Activated CD4-positive, alpha-beta T cell treated with anti-CD3 and anti-CD28 coated beads, Interleukin-2, amount 50 U/mL, for 48 hours (primary cell): ENCODE results near the gene PTPRN2.
"Not testable (repeated sequence)": the region's sequence is repeated elsewhere in the genome, so short reads cannot be mapped to it uniquely, and the experiment has no call there.

Experiments used
- DNase-seq, 2 experiments: peaks; one replicate each; pipeline ENCODE4 v3.0.0-alpha.2; 2020

The PTPRN2 gene

DNA sequence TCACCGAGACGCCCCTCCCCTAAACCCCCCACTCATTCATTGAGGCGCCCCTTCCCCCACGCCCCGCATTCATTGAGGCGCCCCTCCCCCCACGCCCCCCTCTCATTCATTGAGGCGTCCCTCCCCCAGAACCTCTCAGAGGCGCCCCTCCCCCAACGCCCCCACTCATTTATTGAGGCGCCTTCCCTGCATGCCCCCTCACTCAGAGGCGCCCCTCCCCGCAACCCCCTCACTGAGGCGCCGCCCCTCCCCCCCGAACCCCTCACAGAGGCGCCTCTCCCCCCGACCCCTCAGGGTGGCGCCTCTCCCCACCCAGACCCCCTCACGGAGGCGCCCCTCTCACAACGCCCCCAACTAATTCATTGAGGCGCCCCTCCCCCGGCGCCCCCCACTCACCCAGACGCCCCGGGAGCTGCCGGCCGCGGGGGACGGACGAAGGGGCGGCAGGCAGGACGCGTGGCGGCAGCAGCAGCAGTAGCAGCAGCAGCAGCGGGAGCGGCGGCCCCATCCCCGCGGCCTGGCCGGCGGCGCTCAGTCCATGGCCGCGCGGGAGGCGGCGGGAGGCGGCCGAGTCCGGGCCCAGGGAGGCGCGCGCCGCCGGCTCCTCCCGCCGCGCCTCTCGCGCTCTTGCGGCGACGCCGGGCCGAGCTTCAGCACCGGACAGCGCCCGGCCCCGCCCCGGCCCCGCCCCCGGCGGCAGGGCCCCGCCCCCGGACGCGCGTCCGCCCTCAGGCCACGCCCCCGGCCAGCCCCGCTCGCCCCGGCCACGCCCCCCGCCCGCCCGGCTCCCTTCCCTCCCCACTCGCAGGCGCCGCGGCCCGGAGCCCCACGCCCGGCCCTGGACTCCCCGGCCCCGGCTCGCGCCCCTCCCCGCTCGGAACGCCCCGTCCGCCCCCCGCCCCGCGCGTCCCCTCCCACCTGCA is at the start of gene PTPRN2:
Gene PTPRN2 (minus strand): TSS at position 662 of the 923 bp plus-strand sequence.
- peak; percentile 49 to 51 for DNase-seq

DNA sequence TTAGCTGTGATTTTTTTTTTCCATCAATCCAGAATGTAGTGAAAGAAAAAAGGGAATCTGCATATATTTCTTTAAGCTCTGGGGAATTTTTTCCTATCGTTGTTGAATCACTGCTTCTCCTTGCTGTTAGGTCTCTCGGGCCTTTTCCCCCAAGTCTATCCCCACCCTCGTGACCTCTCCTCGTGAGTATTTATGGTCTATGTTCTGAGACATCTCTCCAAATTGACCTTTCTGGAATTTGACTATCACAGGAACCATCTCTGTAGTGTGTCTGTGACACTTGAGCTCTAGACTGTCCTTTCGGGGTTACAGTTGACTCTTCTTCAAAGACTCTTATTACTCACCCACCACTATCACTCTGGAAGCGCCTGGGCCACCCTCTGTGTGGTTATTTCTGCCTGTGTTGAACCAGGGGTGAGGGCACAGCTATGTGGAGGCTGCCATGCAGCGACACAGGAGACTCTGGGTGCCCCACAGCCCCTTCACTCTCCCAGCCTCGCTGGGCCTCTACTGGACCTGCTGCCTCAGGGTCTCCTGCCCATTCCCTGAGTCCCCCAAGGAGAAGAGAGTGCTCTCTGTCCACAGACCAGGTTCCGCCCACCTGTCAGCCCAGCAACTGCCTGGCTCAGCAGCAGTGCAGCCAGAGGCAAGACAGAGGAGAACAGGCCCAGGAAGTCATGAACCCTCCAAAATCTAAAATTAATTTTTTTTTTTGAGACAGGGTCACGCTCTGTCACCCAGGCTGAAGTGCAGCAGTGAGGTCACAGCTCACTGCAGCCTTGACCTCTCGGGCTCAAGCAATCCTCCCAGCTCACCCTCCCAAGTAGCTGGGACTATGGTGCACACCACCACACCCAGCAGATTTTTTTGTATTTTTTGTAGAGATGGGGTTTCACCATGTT is 45.7 kb upstream of the PTPRN2 start:
- no peak for DNase-seq

DNA sequence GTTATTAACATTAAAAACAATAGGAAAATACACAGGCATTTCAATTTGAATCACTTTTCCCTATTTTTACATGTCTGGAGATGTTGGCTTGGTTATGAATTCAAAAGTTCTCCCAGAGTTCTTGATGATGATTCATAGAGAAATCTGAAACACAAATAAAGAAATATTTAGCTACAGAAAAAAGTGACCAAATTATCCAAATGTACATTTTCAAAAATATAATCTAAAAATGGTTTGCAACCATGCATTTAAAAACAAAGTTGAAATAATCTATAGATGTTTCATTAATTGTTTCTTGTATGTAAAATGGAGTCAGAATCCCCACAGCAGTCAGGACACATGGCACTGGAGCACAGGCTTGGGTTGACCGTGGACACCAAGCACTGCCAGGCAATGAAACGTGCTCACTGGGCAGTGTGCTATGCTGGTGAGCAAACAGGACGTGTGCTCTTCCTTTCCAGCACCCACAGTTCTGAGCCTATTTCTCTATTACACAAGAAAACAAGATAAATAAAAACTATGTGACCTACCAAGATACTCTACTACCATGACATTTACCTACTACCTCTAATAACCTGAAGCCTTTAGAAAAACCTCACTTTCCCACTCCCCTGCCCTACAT is 44.1 kb upstream of the PTPRN2 start:
- DNase-seq: no peak

DNA sequence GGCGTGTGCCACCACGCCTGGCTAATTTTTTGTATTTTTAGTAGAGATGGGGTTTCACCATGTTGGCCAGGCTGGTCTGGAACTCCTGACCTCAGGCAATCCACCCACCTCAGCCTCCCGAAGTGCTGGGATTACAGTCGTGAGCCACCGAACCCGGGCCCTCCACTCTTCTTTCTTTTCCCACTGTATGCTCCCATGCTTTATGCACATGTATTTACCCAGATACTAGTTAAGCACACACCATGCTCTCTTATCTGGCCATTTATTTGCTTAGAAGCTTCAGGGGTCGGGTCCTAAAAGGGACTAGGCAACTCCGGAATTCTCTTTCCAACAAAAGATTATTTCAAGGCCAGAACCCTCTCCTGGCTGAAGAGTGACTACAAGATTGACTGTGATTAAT is 38.7 kb upstream of the PTPRN2 start:
- DNase-seq: not testable (repeated sequence)

DNA sequence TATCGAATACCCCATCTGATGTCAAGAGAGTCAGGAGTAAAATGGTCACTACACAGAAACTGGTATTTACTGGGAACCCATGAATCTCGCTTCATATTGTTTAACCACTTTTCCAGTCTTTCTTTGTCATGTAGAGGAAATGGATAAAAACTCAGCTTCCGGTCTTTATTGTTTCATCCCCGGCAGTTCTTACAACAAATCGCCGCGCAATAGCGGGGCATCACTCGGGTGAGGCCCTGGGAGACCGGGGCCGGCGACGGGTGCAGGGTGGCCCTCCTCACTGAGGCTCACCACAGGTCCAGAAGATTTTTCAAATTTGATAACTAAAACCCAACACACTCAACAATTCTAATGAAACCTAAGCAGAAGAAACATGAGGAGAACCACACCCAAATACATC is 35.6 kb upstream of the PTPRN2 start:
- no peak for DNase-seq

DNA sequence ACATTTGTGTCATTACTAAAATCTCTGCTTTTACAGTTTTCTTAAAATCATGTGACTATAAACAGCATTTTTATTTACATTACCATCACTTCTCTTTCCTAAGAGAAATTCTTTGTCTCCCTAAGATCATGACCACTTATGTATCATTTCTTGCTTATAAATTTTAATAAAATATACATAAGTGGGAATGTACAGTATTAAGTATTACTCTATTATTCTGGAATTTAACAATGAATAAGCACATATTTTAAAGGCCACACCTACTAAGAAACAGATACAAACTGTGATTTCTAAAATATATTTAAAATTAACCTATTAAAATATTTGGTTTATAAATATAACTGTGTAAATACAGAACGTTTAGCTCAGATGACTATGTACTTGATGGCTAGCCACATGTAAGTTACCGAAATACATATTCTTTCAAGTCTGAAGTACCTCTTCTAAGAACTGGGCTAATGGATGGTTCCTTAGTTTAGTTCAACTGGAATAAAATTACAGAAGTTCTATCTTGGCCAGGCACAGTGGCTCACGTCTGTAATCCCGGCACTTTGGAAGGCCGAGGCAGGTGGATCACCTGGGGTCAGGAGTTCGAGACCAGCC is 33.3 kb upstream of the PTPRN2 start:
- no peak for DNase-seq

DNA sequence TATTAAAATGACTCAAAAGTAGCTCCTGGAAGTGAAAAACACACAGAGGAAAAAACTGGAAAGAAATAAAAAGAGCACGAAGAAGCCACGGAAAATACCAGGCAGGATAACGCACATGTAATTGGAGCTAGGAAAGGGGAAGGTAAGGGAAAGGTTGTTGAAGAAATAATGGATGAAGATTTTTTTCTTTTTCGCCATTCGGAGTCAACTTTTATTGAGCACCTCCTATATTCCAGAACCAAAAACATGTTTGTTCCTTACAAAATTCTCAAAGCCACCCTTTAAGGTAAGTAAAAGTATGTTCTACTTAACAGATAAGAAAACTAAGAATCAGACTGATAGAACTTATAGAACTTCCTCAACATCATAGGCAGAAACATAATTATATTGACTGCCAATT is 32.8 kb upstream of the PTPRN2 start:
- no peak for DNase-seq

DNA sequence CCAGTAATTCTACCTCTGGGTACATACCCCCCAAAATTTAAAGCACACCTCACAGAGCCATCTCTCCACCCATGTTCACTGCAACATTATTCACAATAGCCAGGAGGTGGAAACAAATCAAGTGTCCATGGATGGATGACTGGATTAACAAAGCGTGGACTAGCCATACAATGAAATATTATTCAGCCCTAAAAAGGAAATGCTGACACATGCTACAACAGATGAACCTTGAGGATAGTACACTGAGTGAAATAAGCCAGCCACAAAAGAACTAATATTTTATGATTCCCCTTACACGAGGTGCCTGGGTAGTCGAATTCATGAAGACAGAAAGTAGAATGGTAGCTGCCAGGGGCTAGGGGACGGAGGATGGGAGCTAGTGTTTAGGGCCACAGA is 31.1 kb upstream of the PTPRN2 start:
- no peak for DNase-seq

DNA sequence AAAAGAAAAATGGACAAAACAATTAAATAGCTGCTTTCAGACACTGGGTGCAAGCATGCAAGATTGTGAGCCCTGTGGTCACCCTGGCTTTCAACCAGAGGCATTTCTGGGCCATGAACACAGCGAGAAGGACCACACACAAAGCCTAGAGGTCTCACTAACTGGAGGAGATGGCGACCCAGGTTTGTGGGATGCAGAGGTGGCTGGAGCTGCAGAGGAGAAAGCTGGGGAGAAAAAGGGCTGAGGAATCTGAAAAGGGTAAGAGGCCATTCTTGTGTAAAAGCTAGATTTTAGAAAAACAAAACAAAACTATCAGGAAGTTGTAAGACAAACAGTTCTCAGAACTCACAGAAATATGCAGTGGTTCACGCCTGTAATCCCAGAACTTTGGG is 30.1 kb upstream of the PTPRN2 start:
- DNase-seq: no peak

DNA sequence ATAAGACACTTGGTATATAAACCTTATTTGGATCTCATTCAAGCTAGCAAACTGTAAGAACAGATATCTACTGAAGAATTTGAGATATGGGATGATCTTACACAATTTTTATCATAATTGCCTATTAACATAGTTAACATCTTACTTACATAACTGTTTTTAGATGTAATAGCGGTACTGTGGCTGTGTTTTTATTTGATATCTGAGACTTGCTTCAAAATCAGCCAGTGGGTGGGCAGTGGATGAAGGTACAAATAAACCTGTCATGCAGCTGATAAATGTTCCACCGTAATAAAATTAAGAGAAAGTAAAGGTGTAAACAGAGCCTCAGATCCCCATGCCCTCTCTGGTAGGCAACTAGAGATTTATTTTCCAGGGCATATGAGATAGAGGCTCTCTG is 28.4 kb upstream of the PTPRN2 start:
- no peak for DNase-seq

DNA sequence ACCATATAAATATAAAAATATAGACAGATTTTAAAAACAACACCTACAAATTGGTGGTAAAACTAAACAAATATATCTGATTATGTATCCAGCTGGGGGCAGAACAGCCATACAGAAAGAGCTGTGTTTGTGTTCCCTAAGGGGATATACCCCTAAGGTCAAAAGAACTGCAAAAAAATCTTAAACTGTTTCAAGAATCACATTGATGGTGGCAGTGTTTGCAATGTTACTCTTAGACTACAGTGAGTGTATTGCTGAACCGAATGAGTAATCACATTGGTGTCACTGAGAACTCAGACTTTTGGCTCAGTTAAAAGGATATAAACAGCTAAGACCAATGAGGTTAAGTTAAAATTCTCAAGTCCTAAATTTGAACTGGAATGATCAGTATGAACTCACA is 27.1 kb upstream of the PTPRN2 start:
- DNase-seq: no peak

DNA sequence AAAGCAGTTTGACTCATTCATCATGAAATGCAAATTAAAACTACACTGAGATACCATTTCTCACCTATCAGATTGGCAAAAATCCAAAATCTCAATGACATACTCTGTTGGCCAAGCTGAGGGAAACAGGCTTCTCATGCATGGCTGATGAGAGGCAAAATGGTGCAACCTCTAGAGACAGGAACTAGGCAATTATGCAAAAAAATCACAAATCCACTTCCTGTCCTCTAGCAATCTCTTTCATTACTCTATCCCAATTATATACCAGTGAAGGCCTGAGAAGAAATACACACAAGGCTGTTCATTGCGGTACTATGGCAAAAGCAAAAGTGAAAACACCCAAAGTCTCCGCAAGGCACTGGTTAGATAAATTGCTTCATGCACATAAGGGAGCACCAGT is 25.9 kb upstream of the PTPRN2 start:
- no peak for DNase-seq

DNA sequence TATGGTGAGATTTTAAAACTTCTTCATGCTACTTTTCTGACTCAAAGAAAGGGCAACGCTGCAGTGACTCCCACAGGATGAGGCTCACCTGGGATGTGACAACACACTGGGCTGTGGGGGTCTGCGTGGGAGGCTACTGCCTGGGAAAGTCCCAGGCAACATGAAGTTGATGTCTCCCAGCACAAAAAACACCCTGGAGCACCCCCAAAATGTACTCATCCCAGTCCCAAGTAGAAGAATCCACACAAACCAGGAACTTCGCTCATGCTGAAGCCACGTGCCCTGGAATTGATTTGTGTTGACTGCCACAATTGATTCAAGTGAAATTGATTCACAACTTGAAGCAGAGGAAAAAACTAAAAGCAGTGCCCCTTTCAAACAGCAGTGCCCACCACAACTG is 24.9 kb upstream of the PTPRN2 start:
- DNase-seq: no peak

DNA sequence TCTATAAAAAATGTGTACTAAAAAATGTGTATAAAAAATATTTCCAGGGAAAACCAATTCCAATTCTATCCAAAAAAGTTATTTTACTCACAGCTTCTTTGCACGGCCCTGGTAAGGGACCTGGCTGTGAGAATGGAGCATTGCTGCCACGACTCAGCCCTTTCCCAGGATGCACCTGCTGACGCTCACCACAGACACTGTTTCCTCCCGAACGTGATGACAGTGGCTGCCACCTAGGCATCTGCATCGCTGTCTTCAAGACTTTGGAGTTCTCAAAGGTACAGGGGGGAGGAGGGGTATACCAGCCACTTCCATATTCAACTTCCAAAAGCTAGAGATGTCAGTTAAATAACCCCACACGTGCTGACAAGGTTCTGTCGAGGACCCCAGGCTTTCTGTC is 23.9 kb upstream of the PTPRN2 start:
- DNase-seq: no peak

DNA sequence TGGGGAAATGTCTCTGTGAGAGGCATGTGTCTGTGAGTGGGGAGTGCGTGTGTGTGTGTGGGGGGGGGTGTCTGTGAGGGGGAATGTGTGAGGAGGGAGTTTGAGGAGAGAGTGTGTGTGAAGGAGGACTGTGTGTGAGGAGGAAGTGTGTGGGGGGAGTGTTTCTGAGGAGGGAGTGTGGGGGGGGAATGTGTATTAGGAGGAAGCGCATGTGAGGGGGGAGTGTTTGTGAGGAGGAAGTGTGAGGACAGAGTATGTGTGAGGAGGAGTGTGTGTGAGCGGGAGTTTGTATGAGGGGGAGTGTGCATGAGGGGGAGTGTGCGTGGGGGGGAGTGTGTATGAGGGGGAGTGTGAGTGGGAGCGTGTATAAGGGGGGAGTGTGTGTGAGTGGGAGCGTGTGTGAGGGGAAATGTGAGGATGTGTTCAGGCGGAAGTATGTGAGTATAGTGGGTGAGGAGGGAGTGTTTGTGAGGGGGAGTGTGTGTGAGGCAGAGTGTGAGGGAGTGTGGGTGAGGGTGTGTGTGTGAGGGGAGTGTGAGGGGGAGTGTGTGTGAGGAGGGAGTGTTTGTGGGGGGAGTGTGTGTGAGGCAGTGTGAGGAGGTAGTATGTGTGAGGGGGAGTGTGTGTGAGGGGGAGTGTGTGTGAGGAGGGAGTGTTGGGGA is 21.8 kb upstream of the PTPRN2 start:
- DNase-seq: no peak

DNA sequence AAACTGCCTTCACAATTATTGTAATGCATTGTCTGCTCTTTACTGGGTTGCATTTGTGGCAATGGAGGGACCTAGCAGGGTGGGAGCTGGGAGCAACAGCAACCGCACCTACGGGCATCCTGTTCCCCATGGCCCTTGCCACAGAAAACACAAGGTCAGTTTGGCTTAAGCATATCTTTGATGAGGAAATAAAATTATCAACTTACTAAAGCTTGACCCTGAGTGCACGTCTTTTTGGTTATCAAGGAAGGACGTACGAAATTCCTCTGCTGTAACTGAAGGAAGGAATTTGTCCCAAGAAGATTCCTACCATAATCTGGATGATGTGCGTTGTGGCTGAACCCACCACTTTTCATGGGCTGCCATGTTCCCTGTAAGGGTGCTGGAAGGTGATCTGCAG is 19.9 kb upstream of the PTPRN2 start:
- no peak for DNase-seq

DNA sequence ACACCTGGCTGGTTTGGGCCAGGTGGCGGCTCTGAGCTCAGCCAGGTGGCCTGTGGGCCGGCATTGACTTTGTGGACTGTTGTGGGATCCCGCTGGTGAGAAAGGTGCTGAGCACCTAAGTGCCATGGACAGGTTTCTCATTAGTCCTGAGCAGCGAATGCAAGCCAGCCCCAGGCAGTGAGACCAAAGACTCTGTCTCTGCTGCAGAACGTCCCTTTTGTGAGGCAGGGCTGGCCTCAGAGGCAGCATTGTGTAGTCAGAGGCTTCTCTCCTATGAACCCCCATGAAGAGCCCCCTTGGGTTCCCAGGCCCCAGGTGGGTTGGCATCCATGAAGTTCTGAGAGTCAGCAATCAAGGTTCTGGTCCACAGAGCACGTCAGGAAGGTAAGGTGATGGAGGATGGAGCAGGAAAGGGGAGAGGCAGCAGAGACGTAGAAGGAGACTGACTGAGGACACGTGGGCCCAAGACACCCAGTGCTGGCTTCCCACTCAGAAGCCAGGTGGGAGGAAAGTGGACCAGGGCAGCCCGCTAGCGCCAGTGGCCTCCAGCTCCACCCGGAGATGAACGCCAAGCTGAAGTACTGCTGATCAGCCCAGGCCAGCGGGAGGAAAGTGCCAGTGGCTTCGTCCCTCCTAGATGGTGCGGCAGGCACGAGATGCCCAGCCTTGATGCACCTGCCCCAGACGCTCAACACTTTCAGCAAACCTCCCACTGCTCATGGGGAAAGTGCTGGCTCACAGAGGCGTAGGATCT is 19.2 kb upstream of the PTPRN2 start:
- no peak for DNase-seq

DNA sequence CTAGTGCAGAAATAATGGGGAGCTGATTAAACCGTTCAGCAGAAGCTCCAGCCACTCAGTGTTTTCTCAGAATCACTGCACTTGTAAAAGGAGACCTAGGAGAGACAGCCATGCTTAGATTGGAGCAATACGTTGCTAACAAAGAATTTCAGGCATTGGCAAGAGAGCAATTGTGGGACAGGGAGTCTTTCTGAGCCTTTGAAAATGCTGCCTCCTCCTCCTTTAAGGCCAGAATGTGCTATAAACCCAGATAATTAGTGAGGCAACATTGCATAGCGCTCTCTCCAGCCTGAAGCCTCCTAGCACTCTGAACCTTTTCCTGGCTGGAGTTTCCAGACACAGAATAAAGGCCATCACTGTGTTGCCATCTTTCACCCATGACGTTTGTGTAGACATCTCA is 18.5 kb upstream of the PTPRN2 start:
- DNase-seq: no peak

DNA sequence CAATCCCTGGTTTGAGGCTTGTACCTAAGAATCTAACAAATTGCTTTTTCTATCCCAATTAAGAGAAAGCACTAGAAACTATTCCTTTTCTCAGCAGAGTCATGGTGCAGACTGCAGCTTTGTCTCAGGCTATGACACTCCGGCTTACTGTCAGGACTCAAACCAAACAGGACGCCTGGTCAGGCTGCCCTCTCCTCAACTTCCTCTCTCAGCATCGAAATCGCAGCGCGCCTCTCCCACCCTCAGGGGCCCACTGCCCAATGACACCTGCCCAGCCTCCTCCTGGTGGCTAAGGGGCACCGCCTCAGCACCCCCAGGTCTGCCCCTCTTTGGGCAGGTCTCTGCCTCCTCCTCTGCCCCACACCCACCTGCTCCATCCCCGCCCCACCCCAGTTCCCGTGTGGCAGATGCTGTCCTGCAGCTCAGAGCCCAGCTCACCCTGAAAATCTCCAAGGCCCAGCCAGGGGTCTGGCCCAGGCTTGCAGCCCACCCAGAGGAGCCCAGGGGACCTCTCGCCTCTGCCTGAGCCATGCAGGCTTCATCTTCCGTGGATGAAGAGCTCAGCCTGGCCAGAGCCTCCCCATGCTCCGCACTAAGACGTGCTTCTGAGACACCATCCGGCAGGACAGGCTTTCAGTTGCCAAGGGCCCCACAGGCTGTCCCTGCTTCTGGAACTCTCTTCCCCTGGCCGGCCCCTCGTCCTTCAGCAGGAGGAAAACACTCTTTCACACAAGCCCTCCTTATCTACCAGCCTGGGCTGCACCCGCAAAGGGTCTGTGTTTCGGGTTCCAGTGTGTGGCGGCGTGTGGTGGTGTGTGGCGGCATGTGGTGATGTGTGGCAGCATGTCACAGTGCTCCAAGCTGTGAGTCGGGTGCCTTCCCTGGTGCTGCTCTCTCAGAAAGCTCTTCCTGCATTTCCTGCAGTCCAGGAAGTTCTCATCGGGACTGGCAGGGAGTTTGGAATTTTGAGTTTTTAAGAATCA is 16.4 kb upstream of the PTPRN2 start:
- no peak for DNase-seq
